WERI-Rb-1 (cell line): ENCODE data around the gene NDUFV3.
"Not testable (repeated sequence)": the region's sequence is repeated elsewhere in the genome, so short reads cannot be mapped to it uniquely, and the experiment has no call there.

Experiments
- DNase-seq: peaks from one replicate; pipeline ENCODE4 v3.0.0-alpha.2; 2020
- H3K27ac ChIP-seq: fragments of 250-450 bp; sonication (Bioruptor Pico); 2 replicates; pipeline ENCODE4 v1.5.1; 2020; ENCODE audit warnings: mild to moderate bottlenecking, moderate library complexity
- H3K27me3 ChIP-seq: fragments of 250-450 bp; sonication (Bioruptor Pico); 2 replicates; pipeline ENCODE4 v1.5.1; 2021; ENCODE audit warnings: mild to moderate bottlenecking, low read depth, moderate library complexity; ENCODE audit not compliant: insufficient read depth, severe bottlenecking
- H3K36me3 ChIP-seq: fragments of 250-450 bp; sonication (Bioruptor Pico); 2 replicates; pipeline ENCODE4 v1.5.1; 2020; ENCODE audit warnings: mild to moderate bottlenecking, moderate library complexity
- H3K4me3 ChIP-seq: 2 replicates; pipeline ENCODE4 v1.5.1; 2011; ENCODE audit warnings: low read depth, mild to moderate bottlenecking, control low read depth, low read length
- H3K9me3 ChIP-seq: fragments of 250-450 bp; sonication (Bioruptor Pico); 2 replicates; pipeline ENCODE4 v1.5.1; 2021; ENCODE audit warnings: mild to moderate bottlenecking, moderate library complexity; ENCODE audit not compliant: severe bottlenecking
- TF ChIP-seq, protein P1 (sequence below): IDR thresholded peaks from 2 replicates; pipeline ENCODE4 v1.5.1; 2011; ENCODE audit warnings: low read depth, mild to moderate bottlenecking, control low read depth, inconsistent platforms, low read length

NDUFV3 gene

DNA sequence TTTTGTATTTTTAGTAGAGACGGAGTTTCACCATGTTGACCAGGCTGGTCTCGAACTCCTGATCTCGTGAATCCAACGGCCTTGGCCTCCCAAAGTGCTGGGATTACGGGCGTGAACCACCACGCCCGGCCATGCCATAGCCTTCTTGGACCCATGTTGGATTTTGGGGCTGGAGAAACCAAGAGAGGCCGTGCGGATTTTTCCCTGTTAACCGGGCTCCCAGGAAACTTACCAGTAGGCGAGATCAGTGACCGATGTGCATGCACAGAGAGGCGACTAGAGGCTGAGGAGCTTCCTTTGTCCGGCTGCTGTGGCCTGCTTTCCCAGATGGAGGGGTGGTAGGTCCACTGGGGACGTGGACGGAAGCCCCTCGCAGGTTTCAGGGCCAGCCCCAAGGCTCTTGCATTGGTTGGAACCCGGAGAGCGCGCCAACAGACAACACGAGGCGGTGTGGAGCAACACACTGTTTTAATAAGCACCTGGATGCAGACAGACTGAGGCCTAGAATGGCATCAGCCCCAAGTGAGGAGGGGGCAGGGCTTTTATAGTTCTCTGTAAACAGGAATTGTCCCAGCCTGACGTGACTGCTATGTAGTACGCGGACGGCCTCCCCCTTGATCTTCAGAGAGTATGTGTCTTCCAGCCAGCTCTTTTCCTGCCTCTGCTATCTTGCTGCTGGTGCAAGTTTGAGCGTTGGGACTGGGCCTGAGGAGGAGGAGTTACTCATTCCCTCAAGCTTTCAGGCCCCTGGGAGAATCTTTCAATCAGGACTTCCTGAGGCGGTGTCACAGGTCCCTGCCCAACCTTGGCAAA lies 32.2 kb downstream of the NDUFV3 start, which contains the start of gene ERVH48-1:
Gene ERVH48-1, minus strand, starts transcription at position 517 of the 813 bp plus-strand sequence. CDS start 6,624 bp downstream, outside the sequence.
- Histone ChIP-seq H3K27me3 (no peaks in the 10 kb centered on the region), H3K9me3 (peaks cover 3% of the 10 kb centered on the region), H3K4me3 (no peak within 1 kb of the TSS), H3K27ac (peak within 1 kb of the TSS; percentile 76), H3K36me3 (no peaks in the 10 kb centered on the region)
- DNase-seq: no peak
- TF ChIP-seq, protein P1, sequence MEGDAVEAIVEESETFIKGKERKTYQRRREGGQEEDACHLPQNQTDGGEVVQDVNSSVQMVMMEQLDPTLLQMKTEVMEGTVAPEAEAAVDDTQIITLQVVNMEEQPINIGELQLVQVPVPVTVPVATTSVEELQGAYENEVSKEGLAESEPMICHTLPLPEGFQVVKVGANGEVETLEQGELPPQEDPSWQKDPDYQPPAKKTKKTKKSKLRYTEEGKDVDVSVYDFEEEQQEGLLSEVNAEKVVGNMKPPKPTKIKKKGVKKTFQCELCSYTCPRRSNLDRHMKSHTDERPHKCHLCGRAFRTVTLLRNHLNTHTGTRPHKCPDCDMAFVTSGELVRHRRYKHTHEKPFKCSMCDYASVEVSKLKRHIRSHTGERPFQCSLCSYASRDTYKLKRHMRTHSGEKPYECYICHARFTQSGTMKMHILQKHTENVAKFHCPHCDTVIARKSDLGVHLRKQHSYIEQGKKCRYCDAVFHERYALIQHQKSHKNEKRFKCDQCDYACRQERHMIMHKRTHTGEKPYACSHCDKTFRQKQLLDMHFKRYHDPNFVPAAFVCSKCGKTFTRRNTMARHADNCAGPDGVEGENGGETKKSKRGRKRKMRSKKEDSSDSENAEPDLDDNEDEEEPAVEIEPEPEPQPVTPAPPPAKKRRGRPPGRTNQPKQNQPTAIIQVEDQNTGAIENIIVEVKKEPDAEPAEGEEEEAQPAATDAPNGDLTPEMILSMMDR: no peak

DNA sequence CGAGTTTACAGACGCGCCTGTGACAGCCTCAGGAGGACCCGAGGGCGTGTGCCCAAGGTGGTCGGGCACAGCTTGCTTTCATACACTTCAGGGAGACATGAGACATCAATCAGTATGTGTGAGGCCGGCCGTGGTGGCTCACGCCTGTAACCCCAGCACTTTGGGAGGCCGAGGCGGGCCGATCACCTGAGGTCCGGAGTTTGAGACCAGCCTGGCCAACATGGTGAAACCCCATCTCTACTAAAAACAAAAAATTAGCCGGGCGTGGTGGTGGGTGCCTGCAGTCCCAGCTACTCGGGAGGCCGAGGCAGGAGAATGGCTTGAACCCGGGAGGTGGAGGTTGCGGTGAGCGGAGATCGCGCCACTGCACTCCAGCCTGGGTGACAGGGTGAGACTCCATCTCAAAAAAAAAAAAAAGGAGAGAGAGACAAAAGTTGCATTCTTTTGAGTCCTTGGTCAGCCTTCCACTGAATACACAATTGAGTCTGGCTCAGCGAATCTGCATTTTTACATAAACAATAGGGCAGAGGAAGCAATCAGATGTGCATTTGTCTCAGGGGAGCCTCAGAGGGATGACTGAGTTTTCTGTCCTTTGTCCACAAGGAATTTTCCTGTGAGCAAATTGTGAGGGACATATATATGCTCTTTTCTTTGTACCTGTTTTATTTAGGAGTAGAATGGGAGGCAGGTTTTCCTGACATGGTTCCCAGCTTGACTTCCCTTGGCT lies 34.5 kb downstream of the NDUFV3 start:
- not testable (repeated sequence) for H3K36me3 ChIP-seq, H3K9me3 ChIP-seq, H3K27ac ChIP-seq, H3K4me3 ChIP-seq, H3K27me3 ChIP-seq, DNase-seq

DNA sequence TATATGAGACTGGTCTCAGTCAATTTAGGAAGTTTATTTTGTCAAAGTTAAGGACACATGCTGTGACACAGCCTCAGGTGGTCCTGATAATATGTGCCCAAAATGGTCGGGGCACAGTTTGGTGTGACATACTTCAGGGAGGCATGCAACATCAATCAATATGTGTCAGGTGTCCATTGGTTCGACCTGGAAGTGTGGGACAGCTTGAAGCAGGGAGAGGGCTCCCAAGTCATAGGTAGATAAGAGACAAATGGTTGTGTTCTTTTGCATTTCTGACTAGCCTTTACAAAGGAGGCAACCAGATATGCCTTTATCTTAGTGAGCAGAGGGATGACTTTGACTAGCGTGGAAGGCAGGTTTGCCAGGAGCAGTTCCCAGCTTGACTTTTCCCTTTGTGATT lies 36.9 kb downstream of the NDUFV3 start:
- TF ChIP-seq, protein P1: no peak
- Histone ChIP-seq H3K27me3 (no peaks in the 10 kb centered on the region), H3K27ac (no peak overlapping the region), H3K9me3 (no peaks in the 10 kb centered on the region), H3K4me3 (no peak overlapping the region), H3K36me3 (no peaks in the 10 kb centered on the region)
- DNase-seq: no peak

DNA sequence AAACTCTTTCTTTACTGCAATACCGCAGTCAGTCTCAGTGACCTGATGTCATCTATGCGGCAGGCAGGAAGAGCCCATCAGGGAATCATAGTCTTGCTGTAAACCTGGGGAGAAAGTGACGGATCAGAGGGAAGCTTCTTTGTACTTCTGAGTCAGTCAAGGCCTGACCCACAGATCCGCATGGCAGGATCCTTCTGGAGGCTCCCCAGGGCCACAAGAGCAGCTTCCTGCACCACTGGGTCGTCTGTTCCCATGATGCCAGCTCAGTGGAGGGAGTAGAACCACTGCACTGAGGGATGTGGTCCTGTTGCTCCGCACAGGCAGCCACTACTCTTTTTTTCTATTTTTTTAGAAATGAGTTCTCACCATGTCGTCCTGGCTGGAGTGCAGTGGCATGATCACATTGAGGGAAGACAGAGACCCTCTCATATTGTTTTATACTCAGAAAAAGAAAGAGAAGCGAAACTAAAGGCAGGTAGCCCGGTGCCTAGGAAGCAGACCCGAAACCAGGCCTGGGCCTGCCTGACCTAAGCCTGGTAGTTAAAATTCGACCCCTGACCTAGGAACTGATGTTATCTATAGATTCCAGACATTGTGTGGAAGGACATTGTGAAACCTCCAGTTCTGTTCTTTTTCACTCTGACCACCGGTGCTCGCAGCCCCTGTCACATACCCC lies 38.6 kb downstream of the NDUFV3 start:
- no peaks in the 10 kb centered on the region for H3K9me3 ChIP-seq
- H3K4me3 ChIP-seq: no peak overlapping the region
- H3K36me3 ChIP-seq: no peaks in the 10 kb centered on the region
- no peak for DNase-seq
- TF ChIP-seq, protein P1: no peak
- no peaks in the 10 kb centered on the region for H3K27me3 ChIP-seq
- H3K27ac ChIP-seq: no peak overlapping the region

DNA sequence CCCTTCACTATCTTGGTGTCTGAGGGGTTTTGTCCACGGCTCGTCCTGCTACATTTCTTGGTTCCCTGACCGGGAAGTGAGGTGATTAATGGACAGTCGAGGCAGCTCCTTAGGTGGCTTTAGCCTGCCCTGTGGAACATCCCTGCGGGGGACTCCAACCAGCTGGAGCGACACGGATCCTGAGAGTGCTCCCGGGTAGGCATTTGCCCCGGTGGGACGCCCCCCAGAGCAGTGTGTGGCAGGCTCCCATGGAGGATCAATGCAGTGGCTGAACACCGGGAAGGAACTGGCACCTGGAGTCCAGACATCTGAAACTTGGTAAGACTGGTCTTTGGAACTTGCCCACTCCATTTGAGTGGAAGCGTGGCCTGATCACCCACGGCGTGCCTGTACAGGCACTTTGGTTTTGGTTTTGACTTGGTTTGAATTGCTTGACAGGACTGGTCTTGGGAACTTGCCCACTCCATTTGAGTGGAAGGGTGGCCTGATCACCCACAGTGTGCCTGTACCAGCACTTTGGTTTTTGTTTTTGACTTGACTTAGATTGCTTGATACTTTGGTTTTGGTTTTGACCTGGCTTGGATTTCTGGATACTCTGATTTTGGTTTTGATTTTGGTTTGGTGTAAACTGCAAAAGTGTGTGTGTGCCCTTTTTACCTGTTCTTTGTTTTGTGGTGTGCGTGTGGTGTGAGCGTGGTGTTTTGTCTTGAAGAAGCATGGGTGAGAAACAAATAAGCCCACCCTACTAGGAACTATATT lies 39.4 kb downstream of the NDUFV3 start:
- H3K4me3 ChIP-seq, H3K27ac ChIP-seq, H3K27me3 ChIP-seq, H3K9me3 ChIP-seq, DNase-seq, H3K36me3 ChIP-seq: not testable (repeated sequence)

DNA sequence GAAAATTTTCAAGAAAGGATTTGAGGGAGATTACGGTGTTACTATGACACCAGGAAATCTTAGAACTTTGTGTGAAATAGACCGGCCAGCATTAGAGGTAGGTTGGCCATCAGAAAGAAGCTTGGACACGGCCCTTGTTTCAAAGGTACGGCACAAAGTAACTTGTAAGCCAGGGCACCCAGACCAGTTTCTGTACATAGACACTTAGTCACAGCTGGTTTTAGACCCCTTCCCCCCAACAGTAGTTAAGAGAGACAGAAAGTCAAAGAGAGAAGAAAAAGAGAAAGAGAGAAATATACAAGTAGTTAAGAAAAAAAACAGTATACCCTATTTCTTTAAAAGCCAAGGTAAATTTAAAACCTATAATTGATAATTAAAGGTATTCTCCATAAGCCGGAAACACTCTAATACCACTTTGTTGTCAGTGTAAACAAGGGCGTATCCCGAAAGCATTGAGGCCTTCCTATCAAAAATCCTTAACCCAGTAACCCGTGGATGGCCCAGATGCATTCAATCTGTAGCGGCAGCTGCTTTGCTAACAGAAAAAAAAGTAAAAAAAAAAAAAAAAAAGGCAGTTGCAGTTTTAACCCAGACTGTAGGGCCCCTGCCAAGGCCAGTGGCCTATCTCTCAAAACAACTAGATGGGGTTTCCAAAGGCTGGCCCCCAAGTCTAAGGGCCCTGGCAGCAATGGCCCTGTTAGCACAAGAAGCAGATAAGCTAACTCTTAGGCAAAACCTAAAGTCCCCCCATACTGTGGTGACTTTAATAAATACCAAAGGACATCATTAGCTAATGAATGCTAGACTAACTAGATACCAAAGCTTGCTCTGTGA lies 40.2 kb downstream of the NDUFV3 start:
- H3K4me3 ChIP-seq, H3K9me3 ChIP-seq, H3K27ac ChIP-seq, DNase-seq, H3K36me3 ChIP-seq, H3K27me3 ChIP-seq: not testable (repeated sequence)

DNA sequence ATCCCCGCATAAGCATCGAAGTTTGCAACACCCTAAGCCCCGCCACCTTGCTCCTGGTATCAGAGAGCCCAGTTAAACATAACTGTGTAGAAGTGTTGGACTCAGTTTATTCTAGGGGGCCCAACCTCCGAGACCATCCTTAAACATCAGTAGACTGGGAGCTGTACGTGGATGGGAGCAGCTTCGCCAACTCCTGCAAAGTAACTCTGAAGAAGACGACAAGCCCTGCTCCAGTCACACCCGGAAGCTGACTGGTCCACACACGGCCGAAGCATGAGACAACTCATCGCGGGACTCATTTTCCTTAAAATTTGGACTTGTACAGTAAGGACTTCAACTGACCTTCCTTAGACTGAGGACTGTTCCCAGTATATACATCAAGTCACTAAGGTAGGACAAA lies 40.9 kb downstream of the NDUFV3 start:
- not testable (repeated sequence) for DNase-seq, H3K27me3 ChIP-seq, H3K27ac ChIP-seq, H3K36me3 ChIP-seq, H3K9me3 ChIP-seq, H3K4me3 ChIP-seq

DNA sequence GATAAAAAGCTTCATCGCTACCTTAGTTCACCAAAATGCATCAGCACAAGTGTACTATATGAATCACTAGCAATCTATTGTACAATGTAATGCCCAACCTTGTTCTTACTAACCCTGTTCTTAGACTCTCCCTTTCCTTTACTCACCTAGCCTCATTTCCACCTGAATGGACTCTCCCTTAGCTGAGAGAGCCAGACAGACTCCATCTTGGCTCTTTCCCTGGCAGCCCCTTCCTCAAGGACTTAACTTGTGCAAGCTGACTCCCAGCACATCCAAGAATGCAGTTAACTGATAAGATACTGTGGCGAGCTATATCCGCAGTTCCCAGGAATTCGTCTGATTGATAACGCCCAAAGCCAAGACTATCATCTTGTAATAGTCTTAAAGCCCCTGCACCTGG lies 43.3 kb downstream of the NDUFV3 start:
- not testable (repeated sequence) for H3K27me3 ChIP-seq, H3K9me3 ChIP-seq, H3K27ac ChIP-seq, H3K36me3 ChIP-seq, H3K4me3 ChIP-seq, DNase-seq

DNA sequence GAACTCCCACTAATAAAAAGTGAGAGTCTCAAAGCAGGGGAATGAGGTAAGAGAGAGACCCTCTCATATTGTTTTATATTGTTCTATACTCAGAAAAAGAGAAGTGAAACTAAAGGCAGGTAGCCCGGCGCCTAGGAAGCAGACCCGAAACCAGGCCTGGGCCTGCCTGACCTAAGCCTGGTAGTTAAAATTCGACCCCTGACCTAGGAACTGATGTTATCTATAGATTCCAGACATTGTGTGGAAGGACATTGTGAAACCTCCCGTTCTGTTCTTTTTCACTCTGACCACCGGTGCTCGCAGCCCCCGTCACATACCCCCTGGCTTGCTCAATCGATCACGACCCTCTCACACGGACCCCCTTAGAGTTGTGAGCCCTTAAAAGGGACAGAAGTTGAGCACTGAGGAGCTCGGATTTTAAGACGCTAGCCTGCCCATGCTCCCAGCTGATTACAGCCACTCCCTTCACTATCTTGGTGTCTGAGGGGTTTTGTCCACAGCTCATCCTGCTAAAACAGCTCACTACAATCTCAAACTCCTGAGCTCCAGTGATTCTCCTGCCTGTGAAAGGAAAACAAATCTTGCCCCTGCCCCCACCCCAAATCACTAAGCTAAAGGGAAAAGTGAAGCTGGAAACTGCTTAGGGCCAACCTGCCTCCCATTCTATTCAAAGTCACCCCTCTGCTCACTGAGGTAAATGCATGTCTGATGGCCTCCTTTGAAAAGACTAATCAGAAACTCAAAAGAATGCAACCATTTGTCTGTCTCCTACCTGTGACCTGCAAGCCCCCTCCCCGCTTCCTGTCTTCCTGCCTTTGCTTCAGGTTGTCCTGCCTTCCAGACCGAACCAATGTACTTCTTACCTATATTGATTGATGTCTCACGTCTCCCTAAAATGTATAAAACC lies 44.2 kb downstream of the NDUFV3 start:
- not testable (repeated sequence) for H3K27ac ChIP-seq, H3K4me3 ChIP-seq, H3K27me3 ChIP-seq, DNase-seq, H3K9me3 ChIP-seq, H3K36me3 ChIP-seq
